ENCODE results near the gene GABRA4. TPM values are rescaled to one million over a fixed set of nuclear protein-coding genes. Genes with fewer than 3 reads are reported as not detected.

GABRA4 gene
- total RNA-seq, 1 donor from 2014 or later, result not detected

- no peaks in the 10 kb centered on the region for H3K27me3 Mint-ChIP-seq
- POLR2A ChIA-PET, result no interaction called here
- H3K36me3 Mint-ChIP-seq (ENCODE audit: low read depth), result no peaks in the 10 kb centered on the region
- H3K4me1 Mint-ChIP-seq, result no peaks in the 10 kb centered on the region
- intact Hi-C loops (cut with micrococcal nuclease), result loop anchor here (10.0 kb wide), 1 partner anchor 1000 kb away; no protein-coding TSS in a partner anchor
- H3K4me3 Mint-ChIP-seq, result no peak overlapping the region
- TF ChIP-seq, protein P1, sequence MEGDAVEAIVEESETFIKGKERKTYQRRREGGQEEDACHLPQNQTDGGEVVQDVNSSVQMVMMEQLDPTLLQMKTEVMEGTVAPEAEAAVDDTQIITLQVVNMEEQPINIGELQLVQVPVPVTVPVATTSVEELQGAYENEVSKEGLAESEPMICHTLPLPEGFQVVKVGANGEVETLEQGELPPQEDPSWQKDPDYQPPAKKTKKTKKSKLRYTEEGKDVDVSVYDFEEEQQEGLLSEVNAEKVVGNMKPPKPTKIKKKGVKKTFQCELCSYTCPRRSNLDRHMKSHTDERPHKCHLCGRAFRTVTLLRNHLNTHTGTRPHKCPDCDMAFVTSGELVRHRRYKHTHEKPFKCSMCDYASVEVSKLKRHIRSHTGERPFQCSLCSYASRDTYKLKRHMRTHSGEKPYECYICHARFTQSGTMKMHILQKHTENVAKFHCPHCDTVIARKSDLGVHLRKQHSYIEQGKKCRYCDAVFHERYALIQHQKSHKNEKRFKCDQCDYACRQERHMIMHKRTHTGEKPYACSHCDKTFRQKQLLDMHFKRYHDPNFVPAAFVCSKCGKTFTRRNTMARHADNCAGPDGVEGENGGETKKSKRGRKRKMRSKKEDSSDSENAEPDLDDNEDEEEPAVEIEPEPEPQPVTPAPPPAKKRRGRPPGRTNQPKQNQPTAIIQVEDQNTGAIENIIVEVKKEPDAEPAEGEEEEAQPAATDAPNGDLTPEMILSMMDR (IDR thresholded peaks at IDR 0.05), result no peak
- ATAC-seq (ENCODE audit: low read depth) (no peak), DNase-seq (no peak)
- no peaks in the 10 kb centered on the region for H3K9me3 Mint-ChIP-seq
- no peak overlapping the region for H3K27ac Mint-ChIP-seq
- CTCF ChIA-PET, result no interaction called here
Observed at GRCh38 chr4:46934726-46935125, 58.7 kb downstream of the GABRA4 start.

- no peak overlapping the region for H3K27ac Mint-ChIP-seq
- no peak for DNase-seq
- no peaks in the 10 kb centered on the region for H3K36me3 Mint-ChIP-seq (ENCODE audit: low read depth)
- H3K27me3 Mint-ChIP-seq, result no peaks in the 10 kb centered on the region
- ATAC-seq (ENCODE audit: low read depth), result no peak
- TF ChIP-seq, protein P1 (IDR thresholded peaks at IDR 0.05), result no peak
- H3K4me1 Mint-ChIP-seq, result no peaks in the 10 kb centered on the region
- intact Hi-C loops (cut with micrococcal nuclease), result loop anchor here (10.0 kb wide), 1 partner anchor 1001 kb away; no protein-coding TSS in a partner anchor
- ChIA-PET POLR2A (no interaction called here), CTCF (no interaction called here)
- no peak overlapping the region for H3K4me3 Mint-ChIP-seq
- no peaks in the 10 kb centered on the region for H3K9me3 Mint-ChIP-seq
Observed at GRCh38 chr4:46933686-46934085, 59.7 kb downstream of the GABRA4 start.

DNA sequence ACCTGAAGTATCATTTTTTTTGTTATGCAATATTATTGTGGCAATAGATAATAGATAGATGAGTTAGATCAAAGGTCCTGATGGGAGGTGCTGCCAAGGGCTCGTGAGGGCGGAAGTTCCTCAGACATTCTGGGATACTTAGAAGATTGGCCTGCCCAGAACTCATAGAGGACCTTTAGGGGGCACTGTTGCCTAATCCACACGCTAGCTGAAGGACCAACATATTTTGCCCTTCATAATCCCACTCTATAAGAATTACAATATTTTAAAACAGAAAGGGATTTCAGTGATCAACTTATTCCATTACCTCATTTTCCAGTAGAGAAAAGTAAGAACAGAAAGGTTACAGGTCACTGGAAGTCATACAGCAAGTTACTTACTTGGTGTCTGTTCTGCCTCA is 61.4 kb downstream of the GABRA4 start:
- intact Hi-C loops (cut with micrococcal nuclease), result loop anchor here (10.0 kb wide), 1 partner anchor 1003 kb away; no protein-coding TSS in a partner anchor
- Mint-ChIP-seq H3K36me3 (ENCODE audit: low read depth) (no peaks in the 10 kb centered on the region), H3K9me3 (no peaks in the 10 kb centered on the region), H3K4me3 (no peak overlapping the region), H3K27ac (no peak overlapping the region), H3K4me1 (no peaks in the 10 kb centered on the region), H3K27me3 (no peaks in the 10 kb centered on the region)
- DNase-seq (no peak), ATAC-seq (ENCODE audit: low read depth) (no peak)
- TF ChIP-seq, protein P1 (IDR thresholded peaks at IDR 0.05), result no peak
- ChIA-PET POLR2A (no interaction called here), CTCF (no interaction called here)

- DNase-seq, result no peak
- TF ChIP-seq, protein P1 (IDR thresholded peaks at IDR 0.05), result no peak
- CTCF ChIA-PET, result no interaction called here
- no peaks in the 10 kb centered on the region for H3K36me3 Mint-ChIP-seq (ENCODE audit: low read depth)
- POLR2A ChIA-PET, result no interaction called here
- no peak overlapping the region for H3K27ac Mint-ChIP-seq
- H3K9me3 Mint-ChIP-seq, result no peaks in the 10 kb centered on the region
- intact Hi-C loops (cut with micrococcal nuclease), result loop anchor here (10.0 kb wide), 1 partner anchor 1004 kb away; no protein-coding TSS in a partner anchor
- H3K4me1 Mint-ChIP-seq, result no peaks in the 10 kb centered on the region
- H3K27me3 Mint-ChIP-seq, result no peaks in the 10 kb centered on the region
- no peak overlapping the region for H3K4me3 Mint-ChIP-seq
- no peak for ATAC-seq (ENCODE audit: low read depth)
Observed at GRCh38 chr4:46930891-46931290, 62.5 kb downstream of the GABRA4 start.

- Mint-ChIP-seq H3K36me3 (ENCODE audit: low read depth) (no peaks in the 10 kb centered on the region), H3K4me3 (no peak overlapping the region), H3K9me3 (no peaks in the 10 kb centered on the region), H3K4me1 (no peaks in the 10 kb centered on the region), H3K27me3 (no peaks in the 10 kb centered on the region), H3K27ac (no peak overlapping the region)
- POLR2A ChIA-PET, result no interaction called here
- CTCF ChIA-PET, result no interaction called here
- TF ChIP-seq, protein P1 (IDR thresholded peaks at IDR 0.05), result no peak
- intact Hi-C loops (cut with micrococcal nuclease), result no loop called here
- DNase-seq, result no peak
- no peak for ATAC-seq (ENCODE audit: low read depth)
Observed at GRCh38 chr4:46927201-46927600, 66.2 kb downstream of the GABRA4 start.
